Activated B cell treated with CpG ODN at 0.5 μM for 24 hours (primary cell): ENCODE results near the gene SLC6A3. TPM values are rescaled to one million over a fixed set of nuclear protein-coding genes. Genes with fewer than 3 reads are reported as not detected.

Experiments
- ATAC-seq: fragments of 200-7000 bp; cut with Tn5 transposase; one replicate; pipeline ENCODE4 v1.10.0; 2021; ENCODE audit warnings: low read depth, mild to moderate bottlenecking, moderate library complexity
- CTCF ChIA-PET: fragments of 350-600 bp; sonication (Branson Sonifier 250); formaldehyde crosslinking; loops from one replicate; lab custom pipeline; 2021; ENCODE audit warnings: antibody characterized with exemption; lab: Charles Lee
- POLR2A ChIA-PET: fragments of 350-600 bp; sonication (Branson Sonifier 250); formaldehyde crosslinking; loops from one replicate; lab custom pipeline; 2021; ENCODE audit warnings: antibody characterized with exemption; lab: Charles Lee
- DNase-seq: peaks from one replicate; pipeline ENCODE4 v3.0.0; 2022
- H3K27ac Mint-ChIP-seq: one replicate; pipeline ENCODE4 v1.8.0; 2020; ENCODE audit warnings: mixed read lengths
- H3K27me3 Mint-ChIP-seq: one replicate; pipeline ENCODE4 v1.8.0; 2021; ENCODE audit warnings: mixed read lengths
- H3K36me3 Mint-ChIP-seq: one replicate; pipeline ENCODE4 v1.8.0; 2021; ENCODE audit warnings: low read depth, mixed read lengths
- H3K4me1 Mint-ChIP-seq: one replicate; pipeline ENCODE4 v1.8.0; 2021; ENCODE audit warnings: mixed read lengths
- H3K4me3 Mint-ChIP-seq: one replicate; pipeline ENCODE4 v1.8.0; 2020; ENCODE audit warnings: mild to moderate bottlenecking, mixed read lengths
- H3K9me3 Mint-ChIP-seq: one replicate; pipeline ENCODE4 v1.8.0; 2020; ENCODE audit warnings: mixed read lengths
- intact Hi-C: fragments of 100-400 bp; cut with micrococcal nuclease; formaldehyde crosslinking; loops from one replicate; pipeline ENCODE4 v1.15.1; 2024
- total RNA-seq: library from RNA; stranded (reverse); gene quantifications from 2 replicates; pipeline ENCODE4 v1.2.3, GENCODE V29; 2022
- TF ChIP-seq, protein P1 (sequence below): fragments of 200-600 bp; IDR thresholded peaks from one replicate; pipeline ENCODE4 v1.8.0; 2022; ENCODE audit warnings: antibody characterized with exemption, mild to moderate bottlenecking

The SLC6A3 gene
- total RNA-seq, 1 donor from 2014 or later, result 2.0 TPM

DNA sequence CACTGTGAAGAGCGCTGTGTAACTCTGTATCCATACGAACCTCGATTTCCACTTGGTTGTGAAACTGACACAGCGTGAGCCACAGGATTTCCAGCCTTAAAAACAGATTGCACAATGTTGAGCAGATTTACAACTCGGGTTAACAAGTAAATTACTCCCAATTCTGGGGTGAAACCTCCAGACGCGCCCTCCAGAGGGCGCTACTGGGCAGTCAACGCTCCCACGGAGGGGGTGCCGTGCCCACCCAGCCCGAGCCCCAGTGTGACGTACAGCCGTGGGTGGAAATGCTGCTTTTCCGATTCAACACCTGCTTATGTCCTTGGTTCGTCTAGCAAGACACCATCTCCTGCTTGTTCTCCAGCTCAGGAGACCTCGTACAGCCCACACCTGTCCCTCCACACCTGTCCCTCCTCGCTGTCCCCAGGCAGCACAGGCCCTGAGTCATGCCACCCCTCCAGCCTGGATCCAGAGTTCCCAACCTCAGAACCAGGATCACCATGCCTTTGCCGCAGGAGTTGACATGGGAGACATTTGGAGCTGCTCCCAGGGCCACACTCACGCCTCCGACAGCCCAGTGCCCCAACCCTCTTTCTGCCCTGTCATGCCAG lies 34.4 kb upstream of the SLC6A3 start:
- CTCF ChIA-PET, result interaction anchor here (0.7 to 9.7 kb wide), 16 partner anchors 16 to 165 kb away, joined by 3 to 76 read pairs (median 4); partner anchors contain the start of gene LPCAT1
- TF ChIP-seq, protein P1, sequence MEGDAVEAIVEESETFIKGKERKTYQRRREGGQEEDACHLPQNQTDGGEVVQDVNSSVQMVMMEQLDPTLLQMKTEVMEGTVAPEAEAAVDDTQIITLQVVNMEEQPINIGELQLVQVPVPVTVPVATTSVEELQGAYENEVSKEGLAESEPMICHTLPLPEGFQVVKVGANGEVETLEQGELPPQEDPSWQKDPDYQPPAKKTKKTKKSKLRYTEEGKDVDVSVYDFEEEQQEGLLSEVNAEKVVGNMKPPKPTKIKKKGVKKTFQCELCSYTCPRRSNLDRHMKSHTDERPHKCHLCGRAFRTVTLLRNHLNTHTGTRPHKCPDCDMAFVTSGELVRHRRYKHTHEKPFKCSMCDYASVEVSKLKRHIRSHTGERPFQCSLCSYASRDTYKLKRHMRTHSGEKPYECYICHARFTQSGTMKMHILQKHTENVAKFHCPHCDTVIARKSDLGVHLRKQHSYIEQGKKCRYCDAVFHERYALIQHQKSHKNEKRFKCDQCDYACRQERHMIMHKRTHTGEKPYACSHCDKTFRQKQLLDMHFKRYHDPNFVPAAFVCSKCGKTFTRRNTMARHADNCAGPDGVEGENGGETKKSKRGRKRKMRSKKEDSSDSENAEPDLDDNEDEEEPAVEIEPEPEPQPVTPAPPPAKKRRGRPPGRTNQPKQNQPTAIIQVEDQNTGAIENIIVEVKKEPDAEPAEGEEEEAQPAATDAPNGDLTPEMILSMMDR, result no peak
- intact Hi-C loops, result loop anchor here (1.0 to 10.0 kb wide), 8 partner anchors 10 to 312 kb away; partner anchors contain the start of gene CLPTM1L
- Mint-ChIP-seq H3K9me3 (no peaks in the 10 kb centered on the region), H3K27me3 (no peaks in the 10 kb centered on the region), H3K4me3 (peak overlapping the region; percentile 73), H3K27ac (peak overlapping the region; percentile 92), H3K4me1 (peaks cover 61% of the 10 kb centered on the region), H3K36me3 (peaks cover 77% of the 10 kb centered on the region)
- ATAC-seq (peak; percentile 53), DNase-seq (peak; percentile 68)
- POLR2A ChIA-PET, result interaction anchor here (0.6 to 16.5 kb wide), 16 partner anchors 9 to 871 kb away, joined by 3 to 941 read pairs (median 4); partner anchors contain the start of gene LPCAT1

DNA sequence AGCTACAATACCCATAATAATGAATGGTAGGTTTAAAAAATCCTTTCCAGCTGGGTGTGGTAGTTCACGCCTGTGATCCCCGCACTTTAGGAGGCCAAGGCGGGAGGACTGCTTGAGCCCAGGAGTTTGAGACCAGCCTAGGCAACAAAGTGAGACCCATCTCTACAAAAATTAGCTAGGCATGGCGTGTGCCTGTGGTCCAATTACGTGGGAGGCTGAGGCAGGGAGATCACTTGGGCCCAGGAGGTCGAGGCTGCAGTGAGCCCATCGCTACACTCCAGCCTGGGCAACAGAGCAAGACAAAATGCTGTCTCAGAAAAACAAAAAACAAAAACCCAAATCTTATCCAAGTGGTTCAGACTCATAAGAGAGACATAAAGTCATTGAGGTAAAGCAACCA lies 33.8 kb upstream of the SLC6A3 start:
- ChIA-PET CTCF (interaction anchor here (1.3 to 9.7 kb wide), 5 partner anchors 23 to 166 kb away, joined by 3 to 76 read pairs (median 5); partner anchors contain the start of gene LPCAT1), POLR2A (interaction anchor here (0.6 to 16.5 kb wide), 8 partner anchors 9 to 871 kb away, joined by 3 to 941 read pairs (median 36); partner anchors contain the start of gene LPCAT1)
- Mint-ChIP-seq H3K4me1 (peaks cover 54% of the 10 kb centered on the region), H3K36me3 (peaks cover 80% of the 10 kb centered on the region), H3K27ac (peak overlapping the region; percentile 92), H3K27me3 (no peaks in the 10 kb centered on the region), H3K4me3 (peak overlapping the region; percentile 11), H3K9me3 (no peaks in the 10 kb centered on the region)
- ATAC-seq (no peak), DNase-seq (no peak)
- intact Hi-C loops, result loop anchor here (1.0 to 5.0 kb wide), 7 partner anchors 10 to 312 kb away; no protein-coding TSS in a partner anchor
- TF ChIP-seq, protein P1, result no peak

DNA sequence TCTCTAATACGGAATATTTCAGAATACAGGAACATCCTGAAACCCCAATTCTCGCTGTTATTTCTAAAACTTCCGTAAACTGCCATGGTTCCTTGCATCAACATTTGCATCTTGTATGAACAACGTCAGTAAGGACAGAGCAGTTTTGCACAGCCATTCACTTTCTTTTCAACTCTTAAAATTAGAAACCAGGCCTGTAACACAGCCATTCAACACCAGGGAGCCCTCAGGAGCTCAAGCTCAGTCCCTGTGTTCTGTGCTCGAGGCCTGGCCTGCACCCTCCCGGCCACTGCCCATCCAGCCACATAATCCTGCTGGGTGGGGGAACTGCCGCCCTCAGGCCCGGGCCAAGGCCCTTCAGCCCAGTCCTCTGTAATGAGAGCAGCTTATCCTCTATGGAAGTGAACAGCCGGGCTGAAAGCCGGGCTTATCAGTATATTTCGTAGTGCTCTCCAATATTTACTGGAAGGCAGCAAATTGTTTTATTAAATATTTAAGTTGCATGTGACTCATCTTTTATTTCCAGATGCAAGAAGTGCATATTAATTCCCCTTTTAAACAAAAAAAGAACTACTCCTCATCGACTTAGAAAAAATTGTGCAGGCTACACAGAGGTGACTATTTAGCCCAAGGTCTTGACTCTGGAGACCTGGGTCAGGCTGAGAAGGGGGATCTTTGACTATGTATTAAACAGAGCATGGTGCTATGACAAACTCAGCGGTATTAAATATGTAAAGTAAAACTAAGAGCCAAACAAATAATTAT lies 33.2 kb upstream of the SLC6A3 start:
- TF ChIP-seq, protein P1, result no peak
- POLR2A ChIA-PET, result interaction anchor here (2.1 to 16.5 kb wide), 3 partner anchors 8 to 44 kb away, joined by 7 to 941 read pairs (median 68); partner anchors contain the start of gene LPCAT1
- Mint-ChIP-seq H3K36me3 (peaks cover 85% of the 10 kb centered on the region), H3K27me3 (no peaks in the 10 kb centered on the region), H3K9me3 (no peaks in the 10 kb centered on the region), H3K27ac (no peak overlapping the region), H3K4me3 (no peak overlapping the region), H3K4me1 (peaks cover 48% of the 10 kb centered on the region)
- intact Hi-C loops, result loop anchor here (1.0 to 5.0 kb wide), 7 partner anchors 11 to 311 kb away; no protein-coding TSS in a partner anchor
- CTCF ChIA-PET, result interaction anchor here (1.5 to 9.7 kb wide), 2 partner anchors 24 to 35 kb away, joined by 3 to 76 read pairs; no protein-coding TSS in a partner anchor
- ATAC-seq (no peak), DNase-seq (no peak)

DNA sequence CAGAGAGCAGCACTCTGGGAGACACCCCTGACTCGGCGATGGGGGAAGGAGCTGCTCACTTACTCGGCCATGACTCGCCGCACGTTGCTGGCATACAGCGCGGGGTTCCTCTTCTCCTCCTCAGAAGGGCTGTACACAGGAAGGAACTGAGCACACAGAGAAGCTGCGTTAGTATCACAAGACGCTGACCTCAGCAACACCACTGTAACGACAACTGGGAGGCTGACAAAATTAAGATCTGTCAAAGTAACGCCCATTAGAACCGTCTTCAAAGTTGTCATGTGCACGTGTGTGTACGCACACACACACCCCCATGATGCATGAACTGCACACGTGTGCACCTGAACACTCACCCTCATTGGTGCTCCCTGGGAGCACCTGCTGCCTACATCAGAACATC lies 32.1 kb upstream of the SLC6A3 start:
- DNase-seq (no peak), ATAC-seq (no peak)
- Mint-ChIP-seq H3K4me1 (peaks cover 39% of the 10 kb centered on the region), H3K27ac (no peak overlapping the region), H3K4me3 (no peak overlapping the region), H3K9me3 (no peaks in the 10 kb centered on the region), H3K36me3 (peaks cover 87% of the 10 kb centered on the region), H3K27me3 (no peaks in the 10 kb centered on the region)
- POLR2A ChIA-PET, result interaction anchor here (0.7 to 16.5 kb wide), 2 partner anchors 22 to 47 kb away, joined by 3 to 941 read pairs; partner anchors contain the start of gene LPCAT1
- CTCF ChIA-PET, result no interaction called here
- TF ChIP-seq, protein P1, result no peak
- intact Hi-C loops, result loop anchor here (5.0 kb wide), 1 partner anchor 310 kb away; no protein-coding TSS in a partner anchor
